ENCODE results near the gene CSHL1. TPM values are rescaled to one million over a fixed set of nuclear protein-coding genes. Genes with fewer than 3 reads are reported as not detected.

The CSHL1 gene
- total RNA-seq, 1 donor from 2014 or later = not detected

- Mint-ChIP-seq H3K4me3 (no peak overlapping the region), H3K36me3 (ENCODE audit: low read depth) (no peaks in the 10 kb centered on the region), H3K4me1 (peaks cover 53% of the 10 kb centered on the region), H3K9me3 (no peaks in the 10 kb centered on the region), H3K27ac (no peak overlapping the region), H3K27me3 (no peaks in the 10 kb centered on the region)
- TF ChIP-seq CTCF (IDR thresholded peaks at IDR 0.05) = no peak
- CTCF ChIA-PET = interaction anchor here (3.2 to 8.3 kb wide), 3 partner anchors 31 to 185 kb away, joined by 16 to 162 read pairs (median 70); partner anchors contain the start of genes CSHL1 and GH1
- intact Hi-C loops (cut with micrococcal nuclease) = no loop called here
- DNase-seq (no peak), ATAC-seq (ENCODE audit: low read depth) (no peak)
- POLR2A ChIA-PET = interaction anchor here (0.9 to 3.2 kb wide), 4 partner anchors 17 to 71 kb away, joined by 3 to 29 read pairs (median 4); partner anchors contain the start of gene CD79B
Observed at GRCh38 chr17:63948521-63948920, 37.5 kb upstream of the CSHL1 start.

GRCh38 chr17:63947711-63948330 is 36.8 kb upstream of the CSHL1 start:
- no peak overlapping the region for H3K27ac Mint-ChIP-seq
- no peak overlapping the region for H3K4me3 Mint-ChIP-seq
- ATAC-seq (ENCODE audit: low read depth) = no peak
- H3K27me3 Mint-ChIP-seq = no peaks in the 10 kb centered on the region
- no peaks in the 10 kb centered on the region for H3K9me3 Mint-ChIP-seq
- ChIA-PET CTCF (interaction anchor here (2.3 to 3.1 kb wide), 5 partner anchors 10 to 44 kb away, joined by 10 to 321 read pairs (median 48); partner anchors contain the start of genes CD79B, CSHL1 and GH1), POLR2A (interaction anchor here (2.3 to 3.1 kb wide), 3 partner anchors 21 to 73 kb away, joined by 41 to 837 read pairs (median 64); partner anchors contain the start of genes CD79B, CSHL1, GH1 and ICAM2)
- intact Hi-C loops (cut with micrococcal nuclease) = no loop called here
- H3K36me3 Mint-ChIP-seq (ENCODE audit: low read depth) = no peaks in the 10 kb centered on the region
- no peak for TF ChIP-seq CTCF (IDR thresholded peaks at IDR 0.05)
- peaks cover 49% of the 10 kb centered on the region for H3K4me1 Mint-ChIP-seq
- DNase-seq = no peak

- H3K27ac Mint-ChIP-seq = peak overlapping the region; percentile 91
- H3K4me1 Mint-ChIP-seq = peaks cover 47% of the 10 kb centered on the region
- H3K9me3 Mint-ChIP-seq = no peaks in the 10 kb centered on the region
- ChIA-PET CTCF (interaction anchor here (0.7 to 3.1 kb wide), 24 partner anchors 7 to 187 kb away, joined by 3 to 321 read pairs (median 7); partner anchors contain the start of genes CD79B, CSHL1, GH1 and ICAM2), POLR2A (interaction anchor here (0.5 to 3.1 kb wide), 19 partner anchors 8 to 1024 kb away, joined by 3 to 837 read pairs (median 7); partner anchors contain the start of genes CCDC47, CD79B, CSHL1 and DDX42)
- no peak for TF ChIP-seq CTCF (IDR thresholded peaks at IDR 0.05)
- peak overlapping the region; percentile 74 for H3K4me3 Mint-ChIP-seq
- H3K27me3 Mint-ChIP-seq = no peaks in the 10 kb centered on the region
- H3K36me3 Mint-ChIP-seq (ENCODE audit: low read depth) = no peaks in the 10 kb centered on the region
- intact Hi-C loops (cut with micrococcal nuclease) = loop anchor here (1.0 kb wide), 7 partner anchors 9 to 336 kb away; partner anchors contain the start of genes CD79B and ICAM2
- ATAC-seq (ENCODE audit: low read depth) (peak; percentile 72), DNase-seq (peak; percentile 67)
Observed at GRCh38 chr17:63946440-63947363, 35.6 kb upstream of the CSHL1 start.

GRCh38 chr17:63945784-63946439 is 34.9 kb upstream of the CSHL1 start:
- peak; percentile 57 for ATAC-seq (ENCODE audit: low read depth)
- peak overlapping the region; percentile 91 for H3K27ac Mint-ChIP-seq
- H3K36me3 Mint-ChIP-seq (ENCODE audit: low read depth) = no peaks in the 10 kb centered on the region
- H3K4me1 Mint-ChIP-seq = peaks cover 52% of the 10 kb centered on the region
- peak overlapping the region; percentile 74 for H3K4me3 Mint-ChIP-seq
- peak; percentile 61 for DNase-seq
- POLR2A ChIA-PET = interaction anchor here (0.5 to 3.1 kb wide), 19 partner anchors 9 to 1025 kb away, joined by 3 to 837 read pairs (median 7); partner anchors contain the start of genes CCDC47, CD79B, CSHL1 and DDX42
- intact Hi-C loops (cut with micrococcal nuclease) = loop anchor here (1.0 kb wide), 7 partner anchors 9 to 336 kb away; partner anchors contain the start of genes CD79B and ICAM2
- no peaks in the 10 kb centered on the region for H3K9me3 Mint-ChIP-seq
- CTCF ChIA-PET = interaction anchor here (0.7 to 3.1 kb wide), 24 partner anchors 8 to 188 kb away, joined by 3 to 321 read pairs (median 7); partner anchors contain the start of genes CD79B, CSHL1, GH1 and ICAM2
- H3K27me3 Mint-ChIP-seq = no peaks in the 10 kb centered on the region
- TF ChIP-seq CTCF (IDR thresholded peaks at IDR 0.05) = no peak
